Vagina (tissue), 2 donors: ENCODE results near the gene ANKRD1. TPM values are rescaled to one million over a fixed set of nuclear protein-coding genes. Genes with fewer than 3 reads are reported as not detected.

Experiments used
- DNase-seq, 2 donors: peaks; one replicate each; pipeline ENCODE4 v3.0.0-alpha.2; 2017; ENCODE audit errors: extremely low spot score in 2 of 2
- H3K27ac ChIP-seq: fragments of 200-600 bp; sonication (generic); one replicate; pipeline ENCODE4 v1.5.1; 2019
- H3K27me3 ChIP-seq: fragments of 200-600 bp; sonication (generic); one replicate; pipeline ENCODE4 v1.5.1; 2019
- H3K36me3 ChIP-seq, 2 donors: fragments of 200-600 bp; sonication (generic); one replicate each; pipeline ENCODE4 v1.5.1; 2017 to 2019
- H3K4me1 ChIP-seq: fragments of 200-600 bp; sonication (generic); one replicate; pipeline ENCODE4 v1.5.1; 2019
- H3K4me3 ChIP-seq, 2 donors: fragments of 200-600 bp; sonication (generic); 1 replicate in 1 of 2; 2 replicates in 1 of 2; pipeline ENCODE4 v1.5.1; 2016 to 2019
- H3K9me3 ChIP-seq: fragments of 200-600 bp; sonication (generic); one replicate; pipeline ENCODE4 v1.5.1; 2019
- POLR2A ChIP-seq, 2 donors: fragments of 450-650 bp; IDR thresholded peaks; one replicate each; pipeline ENCODE4 v1.6.1; 2017; ENCODE audit warnings: antibody characterized with exemption in 2 of 2, mild to moderate bottlenecking in 2 of 2, moderate library complexity in 2 of 2
- POLR2AphosphoS5 ChIP-seq, 2 donors: sonication (generic); formaldehyde crosslinking; IDR thresholded peaks; one replicate each; pipeline ENCODE4 v1.9.0; 2017; ENCODE audit warnings: antibody characterized with exemption in 2 of 2, mild to moderate bottlenecking in 2 of 2, low read depth in 1 of 2; ENCODE audit not compliant: insufficient read depth in 1 of 2
- intact Hi-C: fragments of 100-400 bp; cut with DNase I; formaldehyde crosslinking; loops from one replicate; pipeline ENCODE4 v1.15.1; 2023
- total RNA-seq: library from RNA; depleted of rRNA; stranded (reverse); fragments of >200 nt; gene quantifications from one replicate; pipeline ENCODE4 v1.2.3, GENCODE V29; 2016
- TF ChIP-seq, protein P1 (sequence below), 3 experiments: fragments of 450-650 bp in 2 of 3; fragments of 200-600 bp in 1 of 3; sonication (generic) in 1 of 3; IDR thresholded peaks; one replicate each; pipeline ENCODE4 v1.5.1; 2017 to 2019; ENCODE audit warnings: antibody characterized with exemption in 3 of 3, mild to moderate bottlenecking in 2 of 3, moderate library complexity in 2 of 3

The ANKRD1 gene
- total RNA-seq, 1 donor from 2014 or later: not detected

- DNase-seq: no peak
- Histone ChIP-seq H3K27ac (no peak overlapping the region), H3K9me3 (no peaks in the 10 kb centered on the region), H3K4me3 (no peak overlapping the region), H3K4me1 (peaks cover 4% of the 10 kb centered on the region), H3K36me3 (no peaks in the 10 kb centered on the region), H3K27me3 (no peaks in the 10 kb centered on the region)
- TF ChIP-seq POLR2A (IDR thresholded peaks at IDR 0.05) (no peak), POLR2AphosphoS5 (IDR thresholded peaks at IDR 0.05; ENCODE audit: insufficient read depth in 1 of 2, low read depth in 1 of 2) (no peak)
- TF ChIP-seq, protein P1, sequence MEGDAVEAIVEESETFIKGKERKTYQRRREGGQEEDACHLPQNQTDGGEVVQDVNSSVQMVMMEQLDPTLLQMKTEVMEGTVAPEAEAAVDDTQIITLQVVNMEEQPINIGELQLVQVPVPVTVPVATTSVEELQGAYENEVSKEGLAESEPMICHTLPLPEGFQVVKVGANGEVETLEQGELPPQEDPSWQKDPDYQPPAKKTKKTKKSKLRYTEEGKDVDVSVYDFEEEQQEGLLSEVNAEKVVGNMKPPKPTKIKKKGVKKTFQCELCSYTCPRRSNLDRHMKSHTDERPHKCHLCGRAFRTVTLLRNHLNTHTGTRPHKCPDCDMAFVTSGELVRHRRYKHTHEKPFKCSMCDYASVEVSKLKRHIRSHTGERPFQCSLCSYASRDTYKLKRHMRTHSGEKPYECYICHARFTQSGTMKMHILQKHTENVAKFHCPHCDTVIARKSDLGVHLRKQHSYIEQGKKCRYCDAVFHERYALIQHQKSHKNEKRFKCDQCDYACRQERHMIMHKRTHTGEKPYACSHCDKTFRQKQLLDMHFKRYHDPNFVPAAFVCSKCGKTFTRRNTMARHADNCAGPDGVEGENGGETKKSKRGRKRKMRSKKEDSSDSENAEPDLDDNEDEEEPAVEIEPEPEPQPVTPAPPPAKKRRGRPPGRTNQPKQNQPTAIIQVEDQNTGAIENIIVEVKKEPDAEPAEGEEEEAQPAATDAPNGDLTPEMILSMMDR (IDR thresholded peaks at IDR 0.05): no peak
- intact Hi-C loops: no loop called here
Observed at GRCh38 chr10:90912854-90913479, 7.9 kb downstream of the ANKRD1 start.

DNA sequence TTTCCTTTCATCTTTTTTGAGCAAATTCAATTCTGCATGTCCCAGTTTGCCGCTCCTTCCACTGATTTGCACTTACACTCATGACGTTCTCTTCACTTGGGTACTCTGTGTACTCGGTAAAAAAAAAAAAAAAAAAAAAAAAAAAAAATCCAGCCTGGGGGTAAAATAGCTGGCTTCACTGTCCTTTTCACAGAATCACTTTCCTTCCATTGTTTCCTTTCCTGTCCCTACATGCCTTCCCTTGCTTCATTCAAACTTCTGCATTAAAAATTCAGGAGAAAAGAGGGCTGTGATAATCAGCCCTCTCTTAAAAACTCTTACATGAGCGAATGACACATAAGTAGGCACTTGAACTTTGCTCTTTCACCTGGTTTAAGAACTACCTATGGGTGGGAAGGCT is 8.7 kb downstream of the ANKRD1 start:
- intact Hi-C loops: no loop called here
- Histone ChIP-seq H3K36me3 (no peaks in the 10 kb centered on the region), H3K9me3 (no peaks in the 10 kb centered on the region), H3K27ac (no peak overlapping the region), H3K4me1 (peaks cover 4% of the 10 kb centered on the region), H3K4me3 (no peak overlapping the region), H3K27me3 (no peaks in the 10 kb centered on the region)
- no peak for DNase-seq
- TF ChIP-seq, protein P1 (IDR thresholded peaks at IDR 0.05): no peak
- TF ChIP-seq POLR2A (IDR thresholded peaks at IDR 0.05) (no peak), POLR2AphosphoS5 (IDR thresholded peaks at IDR 0.05; ENCODE audit: insufficient read depth in 1 of 2, low read depth in 1 of 2) (no peak)

GRCh38 chr10:90911133-90912051 is 9.5 kb downstream of the ANKRD1 start:
- no peak overlapping the region for H3K4me3 ChIP-seq
- no peaks in the 10 kb centered on the region for H3K27me3 ChIP-seq
- H3K36me3 ChIP-seq: no peaks in the 10 kb centered on the region
- H3K4me1 ChIP-seq: peaks cover 4% of the 10 kb centered on the region
- H3K27ac ChIP-seq: no peak overlapping the region
- no peak for DNase-seq
- TF ChIP-seq, protein P1 (IDR thresholded peaks at IDR 0.05): peak; percentile 62 to 78 (median 69)
- TF ChIP-seq POLR2AphosphoS5 (IDR thresholded peaks at IDR 0.05; ENCODE audit: insufficient read depth in 1 of 2, low read depth in 1 of 2) (peak in 1 of 2 donors; percentile 13), POLR2A (IDR thresholded peaks at IDR 0.05) (no peak)
- intact Hi-C loops: no loop called here
- no peaks in the 10 kb centered on the region for H3K9me3 ChIP-seq

DNA sequence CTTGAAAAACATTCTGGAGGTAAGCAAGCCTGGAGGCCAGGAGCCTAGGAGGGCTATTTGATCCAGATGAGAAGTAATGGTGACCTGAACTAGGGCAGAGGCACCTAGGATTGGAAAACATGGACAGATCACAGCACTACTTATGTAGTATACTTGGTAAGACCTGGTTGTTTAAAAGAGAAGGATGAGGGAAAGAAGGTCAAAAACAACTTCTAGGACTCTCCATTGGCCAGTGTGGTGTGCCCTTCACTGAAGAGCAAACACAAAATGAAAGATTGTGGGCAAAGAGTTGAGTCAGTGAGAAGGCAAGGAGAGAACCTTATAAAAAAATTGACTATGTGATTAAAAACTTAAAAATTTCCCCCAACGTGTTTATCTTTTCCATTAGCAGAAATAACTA is 14.3 kb downstream of the ANKRD1 start:
- peaks cover 0 to 13% of the 10 kb centered on the region in 2 donors for H3K36me3 ChIP-seq
- no peak overlapping the region for H3K27ac ChIP-seq
- H3K4me1 ChIP-seq: no peaks in the 10 kb centered on the region
- intact Hi-C loops: loop anchor here (5.0 kb wide), 1 partner anchor 346 kb away; no protein-coding TSS in a partner anchor
- H3K9me3 ChIP-seq: no peaks in the 10 kb centered on the region
- no peak overlapping the region for H3K4me3 ChIP-seq
- H3K27me3 ChIP-seq: no peaks in the 10 kb centered on the region
- TF ChIP-seq POLR2AphosphoS5 (IDR thresholded peaks at IDR 0.05; ENCODE audit: insufficient read depth in 1 of 2, low read depth in 1 of 2) (no peak), POLR2A (IDR thresholded peaks at IDR 0.05) (no peak)
- TF ChIP-seq, protein P1 (IDR thresholded peaks at IDR 0.05): no peak
- no peak for DNase-seq
